ENCODE measurements around the gene C3AR1. TPM values are rescaled to one million over a fixed set of nuclear protein-coding genes. Genes with fewer than 3 reads are reported as not detected.
"Not testable (repeated sequence)": the region's sequence is repeated elsewhere in the genome, so short reads cannot be mapped to it uniquely, and the experiment has no call there.

C3AR1 gene
- total RNA-seq, 1 experiment from 2014 or later: 0.58 TPM

DNA sequence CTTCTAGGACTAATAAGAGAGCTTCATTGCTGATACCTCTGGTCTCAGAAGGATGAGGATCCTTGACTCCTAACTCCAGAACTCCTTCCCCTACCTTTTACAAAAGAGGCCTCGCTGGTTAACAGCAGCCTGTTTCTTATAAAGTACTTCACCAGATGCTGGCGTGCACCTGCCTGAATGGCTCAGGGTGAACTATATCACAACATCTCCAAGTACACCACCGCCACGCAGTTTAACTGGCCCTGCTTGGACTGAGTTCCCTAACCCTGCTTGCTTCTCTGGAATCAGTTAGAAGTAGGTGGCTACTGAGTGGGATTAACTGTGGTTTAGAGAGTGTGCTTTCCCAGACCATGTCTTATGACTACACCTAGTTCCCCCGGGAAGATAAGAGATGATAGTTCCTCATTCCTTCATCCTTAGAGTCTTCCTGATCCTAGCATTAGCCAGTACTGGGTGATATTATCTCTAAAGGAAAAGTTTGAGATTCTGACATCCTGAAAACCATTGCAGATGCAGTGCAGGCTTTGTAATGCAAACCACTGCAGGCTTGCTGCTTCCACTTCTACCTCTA lies 30.6 kb downstream of the C3AR1 start:
- in situ Hi-C loops (cut with HindIII; ENCODE audit: low pct_unique_long_range_greater_than_20kb, low sequenced_read_pairs): no loop called here
- no peak for DNase-seq (ENCODE audit: low read depth, low spot score)

DNA sequence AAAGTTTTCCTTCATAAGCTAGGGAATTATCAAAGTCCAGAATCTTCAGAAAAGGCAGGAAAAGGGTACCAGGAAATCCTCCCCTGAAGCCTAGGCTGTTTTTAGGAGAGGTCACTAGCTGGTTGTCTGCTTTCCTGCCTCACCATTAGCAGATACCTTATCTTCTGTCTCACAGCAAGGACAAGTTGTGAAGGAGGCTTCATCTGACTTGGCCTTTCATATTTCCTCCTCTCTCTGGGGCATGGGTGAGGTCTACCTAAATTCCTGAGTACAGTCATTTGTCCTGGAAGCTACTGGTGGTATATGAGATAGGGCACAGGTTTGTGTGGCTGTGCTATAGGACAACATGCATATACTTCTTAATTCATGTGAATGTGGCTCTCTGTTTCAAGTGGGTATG lies 31.4 kb downstream of the C3AR1 start:
- DNase-seq (ENCODE audit: low read depth, low spot score): no peak
- in situ Hi-C loops (cut with HindIII; ENCODE audit: low pct_unique_long_range_greater_than_20kb, low sequenced_read_pairs): no loop called here

DNA sequence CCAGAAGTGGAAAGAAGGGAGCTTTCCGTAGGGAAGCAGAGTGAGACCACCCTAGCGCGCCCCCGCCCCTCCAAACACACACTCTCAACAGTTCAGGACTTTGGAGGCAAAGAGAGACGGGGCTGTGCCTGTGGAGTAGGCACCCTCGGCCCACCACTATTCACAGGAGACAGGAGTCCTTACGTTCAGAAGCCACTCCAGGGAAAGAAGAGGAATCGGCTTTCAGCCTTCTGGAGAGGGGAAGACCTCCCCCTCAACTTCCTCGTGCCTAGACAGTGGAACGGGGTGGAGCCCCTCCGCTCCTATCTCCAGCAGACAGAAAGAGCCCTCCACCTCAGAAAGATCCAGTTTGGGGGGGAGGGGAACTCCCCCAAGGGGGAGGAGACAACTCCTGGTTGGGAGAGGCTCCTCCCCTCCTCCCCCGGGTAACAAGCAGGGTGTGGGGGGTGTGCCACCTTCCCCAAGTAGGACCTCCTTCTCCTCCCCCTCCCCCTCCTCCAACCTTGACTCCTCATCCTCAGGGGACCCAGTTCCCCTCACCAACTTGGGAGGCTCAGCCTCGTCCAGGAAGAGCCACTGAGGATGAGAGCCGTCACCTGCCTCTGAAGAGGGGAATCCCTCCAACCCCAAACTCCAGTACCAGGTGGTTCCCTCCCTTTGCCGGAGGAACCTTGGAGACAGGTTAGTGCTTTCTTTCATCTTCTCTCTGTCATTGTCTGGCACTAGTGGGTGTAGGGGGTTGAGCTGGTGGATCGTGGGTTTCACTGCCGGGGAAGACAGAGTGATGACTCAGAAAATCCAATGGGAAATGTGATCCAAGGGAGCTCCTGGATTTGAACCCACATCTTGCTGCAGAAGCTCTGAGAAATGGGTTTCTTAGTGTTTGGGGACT lies 32.8 kb downstream of the C3AR1 start:
- in situ Hi-C loops (cut with HindIII; ENCODE audit: low pct_unique_long_range_greater_than_20kb, low sequenced_read_pairs): no loop called here
- peak; percentile 51 for DNase-seq (ENCODE audit: low read depth, low spot score)

DNA sequence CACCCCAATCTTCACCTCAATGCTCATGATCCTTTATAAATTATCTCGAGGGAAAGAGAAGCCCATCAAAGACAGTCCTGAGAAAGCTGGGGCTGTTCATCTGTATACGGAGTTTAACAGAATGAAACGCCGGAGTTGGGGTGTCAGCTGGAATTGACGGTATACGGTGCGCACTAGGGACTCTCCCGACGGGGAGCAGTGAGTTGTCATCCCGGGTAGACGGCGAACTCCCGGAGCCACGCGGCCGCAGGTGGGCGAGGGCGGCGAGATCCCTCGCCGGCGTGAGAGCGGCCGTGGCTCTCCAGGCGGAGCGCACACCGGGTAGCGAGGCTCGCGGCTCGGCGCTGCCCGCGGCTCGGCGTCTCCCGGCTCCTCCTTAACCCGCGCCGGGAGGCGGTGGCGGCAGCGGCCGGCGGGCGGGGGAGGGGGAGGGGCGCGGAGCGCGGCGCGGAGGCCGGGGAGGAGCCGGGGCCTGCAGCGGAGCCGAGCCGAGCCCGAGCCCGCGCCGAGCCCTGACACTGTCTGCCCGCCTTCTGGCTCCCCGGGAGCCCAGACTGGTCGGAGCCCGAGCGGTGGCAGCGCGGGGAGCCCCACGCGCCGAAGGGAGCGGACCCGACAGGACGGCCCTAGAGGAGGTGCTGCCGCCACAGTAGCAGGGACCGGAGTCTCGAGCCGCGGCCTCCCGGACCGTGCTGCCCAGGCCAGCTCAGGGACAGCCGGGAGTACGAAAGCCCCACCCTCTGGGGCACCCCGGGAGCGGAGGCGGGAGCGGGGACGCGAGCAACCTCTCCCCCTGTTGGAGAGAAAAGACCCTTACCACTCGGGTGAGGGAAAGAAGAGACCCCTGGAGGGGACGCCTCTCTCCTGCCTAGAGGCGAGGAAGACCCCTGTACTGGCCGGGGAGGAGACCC lies 33.7 kb downstream of the C3AR1 start, which contains the start of gene FOXJ2:
TSS of gene FOXJ2 (plus strand) at position 475 of the 911 bp plus-strand sequence. CDS start 7,117 bp downstream, outside the sequence.
- in situ Hi-C loops (cut with HindIII; ENCODE audit: low pct_unique_long_range_greater_than_20kb, low sequenced_read_pairs): no loop called here

DNA sequence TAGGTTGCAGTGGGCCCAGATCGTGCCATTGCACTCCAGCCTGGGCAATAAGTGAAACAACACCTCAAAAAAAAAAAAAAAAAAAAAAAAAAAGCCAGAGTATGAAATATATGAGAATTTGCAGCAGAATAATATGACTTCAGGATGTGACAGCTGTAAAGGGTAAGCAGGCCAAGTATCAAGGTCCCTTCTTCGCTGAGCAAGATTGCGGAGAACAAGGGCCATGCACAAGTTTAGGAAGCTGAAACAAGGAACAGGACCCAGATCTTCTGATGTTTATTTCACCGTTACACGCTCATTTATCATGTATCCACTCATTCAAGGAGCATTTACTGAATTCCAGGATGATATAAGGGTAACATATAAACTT lies 34.3 kb downstream of the C3AR1 start:
- in situ Hi-C loops (cut with HindIII; ENCODE audit: low pct_unique_long_range_greater_than_20kb, low sequenced_read_pairs): no loop called here

More for the DNA sequence above, 33.7 kb downstream of the C3AR1 start, which contains the start of gene FOXJ2:
- DNase-seq (ENCODE audit: low read depth, low spot score): peak; percentile 67

DNA sequence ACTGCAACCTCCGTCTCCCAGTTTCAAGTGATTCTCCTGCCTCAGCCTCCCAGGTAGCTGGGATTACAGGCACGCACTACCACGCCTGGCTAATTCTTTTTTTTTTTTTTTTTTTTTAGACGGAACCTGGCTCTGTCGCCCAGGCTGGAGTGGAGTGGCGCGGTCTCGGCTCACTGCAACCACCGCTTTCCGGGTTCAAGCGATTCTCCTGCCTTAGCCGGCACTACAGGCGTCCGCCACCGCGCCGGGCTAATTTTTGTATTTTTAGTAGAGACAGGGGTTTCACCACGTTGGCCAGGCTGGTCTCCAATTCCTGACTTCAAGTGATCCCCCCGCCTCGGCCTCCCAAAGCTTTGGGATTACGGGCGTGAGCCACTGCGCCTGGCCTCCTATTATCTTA lies 35.1 kb downstream of the C3AR1 start:
- in situ Hi-C loops (cut with HindIII; ENCODE audit: low pct_unique_long_range_greater_than_20kb, low sequenced_read_pairs); DNase-seq (ENCODE audit: low read depth, low spot score): not testable (repeated sequence)

More for the DNA sequence above, 34.3 kb downstream of the C3AR1 start:
- no peak for DNase-seq (ENCODE audit: low read depth, low spot score)

DNA sequence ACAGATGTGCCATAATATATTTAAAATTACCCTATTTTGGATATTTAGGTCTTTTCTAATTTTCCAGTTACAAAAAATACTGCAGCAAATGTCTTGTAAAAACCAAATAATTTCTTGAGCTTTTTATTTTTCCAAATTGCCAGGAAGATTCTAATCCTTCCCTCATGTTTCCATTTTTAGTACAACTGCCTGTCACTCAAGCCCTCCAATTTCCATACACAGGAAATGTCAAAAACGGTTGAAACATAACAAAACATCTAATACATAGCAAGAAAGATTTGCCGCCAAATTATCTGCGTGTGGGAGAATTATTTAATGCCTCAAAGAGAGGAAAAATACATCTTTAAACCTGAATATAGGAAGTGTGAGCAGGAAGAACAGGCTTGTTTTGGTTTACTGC lies 36.0 kb downstream of the C3AR1 start:
- DNase-seq (ENCODE audit: low read depth, low spot score): no peak
- in situ Hi-C loops (cut with HindIII; ENCODE audit: low pct_unique_long_range_greater_than_20kb, low sequenced_read_pairs): no loop called here

DNA sequence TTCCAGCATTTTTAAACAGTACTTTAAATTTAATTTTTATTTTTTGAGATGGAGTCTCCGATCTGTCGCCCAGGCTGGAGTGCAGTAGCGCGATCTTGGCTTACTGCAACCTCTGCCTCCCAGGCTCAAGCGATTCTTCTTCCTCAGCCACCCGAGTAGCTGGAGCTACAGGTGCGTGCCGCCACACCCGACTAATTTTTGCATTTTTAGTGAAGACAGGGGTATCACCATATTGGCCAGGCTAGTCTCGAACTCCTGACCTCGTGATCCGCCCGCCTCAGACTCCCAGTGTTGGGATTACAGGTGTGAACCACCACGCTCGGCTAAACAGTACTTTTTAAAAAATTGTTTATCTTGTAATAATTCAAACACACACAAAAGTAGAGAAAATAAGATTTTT lies 37.9 kb downstream of the C3AR1 start:
- DNase-seq (ENCODE audit: low read depth, low spot score): no peak
- in situ Hi-C loops (cut with HindIII; ENCODE audit: low pct_unique_long_range_greater_than_20kb, low sequenced_read_pairs): no loop called here

DNA sequence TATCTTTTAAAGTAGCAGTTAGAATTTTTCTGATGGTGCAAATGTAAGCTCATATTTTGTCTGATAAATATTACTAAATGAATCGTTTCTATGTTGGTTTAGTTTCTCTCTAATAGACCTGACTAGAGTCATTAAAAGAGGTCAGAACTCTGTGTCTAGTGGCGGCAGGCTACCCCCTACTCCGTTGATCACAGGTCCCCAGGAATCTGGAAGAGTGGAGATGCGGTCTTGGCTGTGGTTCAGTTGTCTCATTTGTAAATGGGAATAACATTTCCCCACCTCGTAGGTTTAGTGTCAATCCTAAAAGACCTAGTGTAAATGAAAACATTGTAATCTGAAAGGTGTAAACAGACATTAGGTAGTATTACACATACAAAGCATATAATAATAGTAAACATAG lies 38.3 kb downstream of the C3AR1 start:
- in situ Hi-C loops (cut with HindIII; ENCODE audit: low pct_unique_long_range_greater_than_20kb, low sequenced_read_pairs): no loop called here
- no peak for DNase-seq (ENCODE audit: low read depth, low spot score)

DNA sequence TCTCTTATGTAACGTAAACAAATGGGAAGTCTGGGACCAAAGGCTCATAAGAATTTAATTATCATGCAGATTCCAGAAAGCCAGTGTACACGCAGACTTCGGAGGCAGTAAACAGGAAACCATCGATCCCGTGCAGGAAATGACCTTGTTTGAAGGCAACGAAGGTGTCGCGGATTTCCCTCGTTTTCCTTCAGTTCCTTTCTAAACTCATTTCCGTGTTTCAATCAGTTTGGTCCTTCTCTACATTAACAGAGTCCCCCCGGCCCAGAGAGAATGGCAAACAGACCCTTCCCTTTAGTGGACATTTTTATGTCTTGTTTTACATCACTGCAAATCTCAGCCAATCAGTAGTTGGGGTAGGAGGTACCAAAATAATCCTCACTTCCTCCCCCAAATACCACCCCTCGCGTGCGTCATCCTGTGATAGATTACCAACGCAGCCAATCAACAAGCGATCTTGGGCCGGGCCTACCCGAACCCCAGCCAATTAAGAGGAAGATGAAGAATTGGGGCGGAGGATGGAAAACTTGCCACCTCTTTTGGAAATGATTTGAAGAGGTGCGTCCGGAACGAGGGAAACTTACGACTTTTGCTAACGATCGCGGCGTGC lies 39.8 kb downstream of the C3AR1 start:
- in situ Hi-C loops (cut with HindIII; ENCODE audit: low pct_unique_long_range_greater_than_20kb, low sequenced_read_pairs): no loop called here
- DNase-seq (ENCODE audit: low read depth, low spot score): peak; percentile 99

DNA sequence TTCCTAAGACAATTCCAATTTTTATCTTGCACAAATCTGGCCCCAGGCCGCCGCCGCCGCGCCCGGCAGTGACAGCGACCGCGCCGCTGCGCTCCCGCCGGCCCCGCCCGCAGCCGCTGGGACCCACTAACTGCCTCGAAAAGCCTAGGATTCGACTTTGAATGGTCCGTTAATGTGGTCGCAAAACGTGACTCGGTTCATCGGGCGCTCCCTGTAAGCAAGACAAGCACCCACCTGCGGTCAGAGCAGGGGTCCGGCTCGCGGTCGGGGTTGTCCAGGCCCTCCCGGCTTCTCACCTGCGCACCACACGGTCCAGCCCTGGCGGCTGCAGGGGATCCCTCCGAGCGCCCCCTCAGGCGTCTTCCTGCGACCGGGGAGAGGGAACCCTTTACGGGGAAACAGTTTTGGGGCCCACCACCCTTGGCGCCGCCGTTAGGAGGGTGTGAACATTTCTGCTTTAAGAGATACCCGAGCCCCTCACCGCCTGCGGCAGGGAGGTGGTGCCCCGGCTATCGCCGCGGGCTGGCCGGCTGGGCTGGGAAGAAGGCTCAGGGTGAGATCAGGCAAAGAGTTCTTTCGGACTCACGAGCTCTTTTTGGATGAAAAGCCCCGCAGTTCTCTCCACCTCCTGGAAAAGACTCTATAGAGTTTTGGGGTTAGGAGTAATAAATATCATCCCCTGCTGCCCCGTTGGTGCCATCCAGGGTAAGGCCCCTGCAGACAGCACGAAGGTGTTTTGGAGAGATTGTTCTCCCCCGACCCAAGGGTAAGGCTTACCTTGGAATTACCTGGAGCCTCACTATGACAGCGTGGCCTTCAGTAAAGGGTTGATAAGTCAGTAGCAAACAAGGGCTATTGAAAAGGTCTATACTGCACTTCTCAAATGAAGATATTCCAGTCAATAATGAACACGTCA lies 47.2 kb downstream of the C3AR1 start:
- no peak for DNase-seq (ENCODE audit: low read depth, low spot score)
- in situ Hi-C loops (cut with HindIII; ENCODE audit: low pct_unique_long_range_greater_than_20kb, low sequenced_read_pairs): no loop called here

DNA sequence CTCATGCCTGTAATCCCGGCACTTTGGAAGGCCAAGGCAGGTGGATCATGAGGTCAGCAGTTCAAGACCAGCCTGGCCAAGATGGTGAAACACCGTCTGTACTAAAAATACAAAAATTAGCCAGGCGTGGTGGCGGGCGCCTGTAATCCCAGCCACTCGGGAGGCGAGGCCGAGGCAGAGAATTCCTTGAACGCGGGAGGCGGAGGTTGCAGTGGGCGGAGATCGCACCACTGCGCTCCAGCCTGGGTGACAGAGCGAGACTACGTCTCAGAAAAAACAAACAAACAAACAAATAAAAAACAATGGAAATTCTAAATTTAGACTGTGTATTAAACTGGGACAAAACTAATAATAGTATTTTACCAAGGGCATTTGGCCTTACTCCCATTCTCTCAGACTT lies 47.9 kb downstream of the C3AR1 start:
- in situ Hi-C loops (cut with HindIII; ENCODE audit: low pct_unique_long_range_greater_than_20kb, low sequenced_read_pairs); DNase-seq (ENCODE audit: low read depth, low spot score): not testable (repeated sequence)

DNA sequence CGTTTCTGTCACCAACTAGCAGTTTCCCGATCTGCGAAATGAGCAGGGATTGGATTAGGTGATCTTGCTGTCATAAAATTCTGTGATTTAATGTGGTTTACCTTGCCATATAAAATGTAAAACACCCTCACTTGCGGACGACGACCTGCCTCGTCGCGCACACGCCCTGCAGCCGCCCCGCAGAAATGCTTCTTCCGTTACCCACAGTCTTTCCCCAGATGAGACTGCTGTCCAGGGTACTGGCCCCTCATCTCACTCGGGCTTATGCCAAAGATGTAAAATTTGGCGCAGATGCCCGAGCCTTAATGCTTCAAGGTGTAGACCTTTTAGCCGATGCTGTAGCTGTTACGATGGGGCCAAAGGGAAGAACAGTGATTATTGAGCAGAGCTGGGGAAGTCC lies 51.3 kb downstream of the C3AR1 start:
- in situ Hi-C loops (cut with HindIII; ENCODE audit: low pct_unique_long_range_greater_than_20kb, low sequenced_read_pairs): no loop called here

DNA sequence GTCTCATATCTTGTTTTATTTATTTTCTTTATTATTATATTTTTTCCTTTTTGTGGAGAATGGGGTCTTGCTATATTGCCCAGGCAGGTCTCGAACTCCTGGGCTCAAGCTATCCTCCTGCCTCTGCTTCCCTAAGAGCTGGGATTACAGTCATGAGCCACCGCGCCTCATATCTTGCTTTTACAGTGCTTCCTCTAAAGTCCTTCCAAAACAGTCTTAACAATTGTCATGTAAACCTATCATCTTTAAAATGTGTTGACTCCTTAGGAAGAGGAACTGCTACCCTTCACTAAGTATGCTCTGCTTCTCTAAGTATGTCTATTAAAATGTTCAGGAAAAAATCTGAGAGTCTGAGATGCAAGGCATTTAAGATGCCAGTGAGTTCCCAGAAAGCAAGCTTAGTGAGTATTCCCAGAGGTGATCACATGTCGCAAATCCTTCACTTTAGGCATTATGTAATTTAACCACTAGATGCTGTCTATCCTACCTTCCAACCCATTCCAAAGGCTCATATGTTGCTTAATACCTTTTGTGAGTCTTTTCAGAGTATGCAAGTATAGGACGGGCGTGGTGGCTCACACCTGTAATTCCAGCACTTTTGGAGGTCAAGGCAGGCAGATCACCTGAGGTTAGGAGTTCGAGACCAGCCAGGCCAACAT lies 53.4 kb downstream of the C3AR1 start:
- in situ Hi-C loops (cut with HindIII; ENCODE audit: low pct_unique_long_range_greater_than_20kb, low sequenced_read_pairs): no loop called here
- DNase-seq (ENCODE audit: low read depth, low spot score): no peak

More for the DNA sequence above, 51.3 kb downstream of the C3AR1 start:
- no peak for DNase-seq (ENCODE audit: low read depth, low spot score)

DNA sequence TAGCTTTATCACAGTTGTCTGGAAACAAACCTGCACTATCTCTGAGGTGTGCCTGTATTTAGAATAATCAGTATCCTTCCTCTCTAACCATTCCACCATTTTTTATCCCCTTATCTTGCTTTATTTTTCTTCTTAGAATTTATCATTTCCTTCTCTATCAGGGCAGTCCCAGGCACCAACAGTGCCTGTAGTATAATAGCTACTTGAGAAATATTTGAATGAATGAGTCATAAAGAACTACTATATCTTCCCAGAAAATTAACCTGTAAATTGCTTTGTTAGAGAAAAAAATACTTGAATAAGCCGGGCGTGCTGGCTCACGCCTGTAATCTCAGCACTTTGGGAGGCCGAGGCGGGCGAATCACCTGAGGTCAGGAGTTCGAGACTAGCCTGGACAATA lies 54.8 kb downstream of the C3AR1 start:
- in situ Hi-C loops (cut with HindIII; ENCODE audit: low pct_unique_long_range_greater_than_20kb, low sequenced_read_pairs): no loop called here
- DNase-seq (ENCODE audit: low read depth, low spot score): no peak
